Activated T-cell treated with anti-CD3 and anti-CD28 coated beads, Interleukin-2, amount 50 U/mL, for 24 hours (primary cell): ENCODE measurements around the gene RPL9.
"Not testable (repeated sequence)": the region's sequence is repeated elsewhere in the genome, so short reads cannot be mapped to it uniquely, and the experiment has no call there.

Source experiments
- DNase-seq: peaks from one replicate; pipeline ENCODE4 v3.0.0-alpha.2; 2020
- H3K27ac Mint-ChIP-seq: 2 replicates; pipeline ENCODE4 v1.8.0; 2020; ENCODE audit warnings: mild to moderate bottlenecking, mixed read lengths
- H3K27me3 Mint-ChIP-seq: 2 replicates; pipeline ENCODE4 v1.8.0; 2020; ENCODE audit warnings: mixed read lengths
- H3K36me3 Mint-ChIP-seq: 2 replicates; pipeline ENCODE4 v1.8.0; 2020; ENCODE audit warnings: low read depth, mixed read lengths
- H3K4me1 Mint-ChIP-seq: 2 replicates; pipeline ENCODE4 v1.8.0; 2020; ENCODE audit warnings: low read depth, mixed read lengths
- H3K4me3 Mint-ChIP-seq: 2 replicates; pipeline ENCODE4 v1.8.0; 2020; ENCODE audit warnings: mild to moderate bottlenecking, moderate library complexity, mixed read lengths
- H3K9me3 Mint-ChIP-seq: 2 replicates; pipeline ENCODE4 v1.8.0; 2020; ENCODE audit warnings: mixed read lengths

Gene RPL9

GRCh38 chr4:39458505-39459300 is at the start of gene RPL9, which contains the start of gene LIAS:
RPL9 (minus strand) TSS chr4:39458922; CDS start chr4:39458439, 483 bp downstream.
LIAS (plus strand) TSS chr4:39459056; CDS start chr4:39459118, 62 bp downstream.
- peak within 1 kb of the TSS; percentile 100 for H3K27ac Mint-ChIP-seq
- peak; percentile 95 for DNase-seq
- H3K4me1 Mint-ChIP-seq, result peaks cover 48% of the 10 kb centered on the region
- H3K27me3 Mint-ChIP-seq, result no peaks in the 10 kb centered on the region
- peaks cover 88% of the 10 kb centered on the region for H3K36me3 Mint-ChIP-seq
- peak within 1 kb of the TSS; percentile 99 for H3K4me3 Mint-ChIP-seq
- H3K9me3 Mint-ChIP-seq, result no peaks in the 10 kb centered on the region

GRCh38 chr4:39505581-39505980 is 46.9 kb upstream of the RPL9 start:
- Mint-ChIP-seq H3K27ac (no peak overlapping the region), H3K4me1 (no peaks in the 10 kb centered on the region), H3K4me3 (no peak overlapping the region), H3K27me3 (no peaks in the 10 kb centered on the region), H3K9me3 (no peaks in the 10 kb centered on the region), H3K36me3 (peaks cover 86% of the 10 kb centered on the region)
- DNase-seq, result no peak

DNA sequence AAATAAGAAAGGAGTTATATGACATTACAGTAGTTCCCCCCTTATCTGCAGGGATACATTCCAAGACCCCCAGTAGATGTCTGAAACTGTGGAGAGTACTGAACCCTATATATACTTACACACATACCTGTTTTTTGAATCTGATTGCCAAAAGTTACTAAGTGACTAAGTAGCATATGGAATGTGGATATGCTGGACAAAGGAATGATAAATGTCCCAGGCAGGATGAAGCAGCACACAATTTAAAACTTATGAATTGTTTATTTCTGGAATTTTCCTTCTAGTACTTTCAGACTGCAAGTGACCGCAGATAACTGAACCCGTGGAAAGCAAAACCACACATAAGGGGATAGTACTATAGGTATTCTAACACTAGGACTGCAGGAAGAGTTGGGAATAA is 45.8 kb upstream of the RPL9 start:
- Mint-ChIP-seq H3K4me1 (no peaks in the 10 kb centered on the region), H3K4me3 (no peak overlapping the region), H3K9me3 (no peaks in the 10 kb centered on the region), H3K27me3 (no peaks in the 10 kb centered on the region), H3K36me3 (peaks cover 81% of the 10 kb centered on the region), H3K27ac (no peak overlapping the region)
- no peak for DNase-seq

DNA sequence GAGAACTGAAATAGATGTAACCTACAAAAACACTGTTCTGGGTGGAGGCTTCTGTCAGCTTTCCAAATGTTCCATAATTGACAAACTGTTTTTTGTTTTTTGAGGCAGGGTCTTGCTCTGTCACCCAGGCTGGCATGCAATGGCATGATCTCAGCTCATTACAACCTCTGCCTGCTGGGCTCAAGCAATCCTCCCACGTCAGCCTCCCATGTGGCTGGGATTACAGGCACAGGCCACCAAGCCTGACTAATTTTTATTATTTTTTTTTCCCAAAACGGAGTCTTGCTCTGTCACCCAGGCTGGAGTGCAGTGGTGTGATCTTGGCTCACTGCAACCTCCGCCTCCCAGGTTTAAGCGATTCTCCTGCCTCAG is 43.9 kb upstream of the RPL9 start:
- H3K27me3 Mint-ChIP-seq, DNase-seq, H3K9me3 Mint-ChIP-seq, H3K4me1 Mint-ChIP-seq, H3K27ac Mint-ChIP-seq, H3K4me3 Mint-ChIP-seq: not testable (repeated sequence)
- H3K36me3 Mint-ChIP-seq, result peaks cover 75% of the 10 kb centered on the region

GRCh38 chr4:39502019-39502663 is 43.4 kb upstream of the RPL9 start:
- Mint-ChIP-seq H3K9me3 (no peaks in the 10 kb centered on the region), H3K4me1 (no peaks in the 10 kb centered on the region), H3K27me3 (no peaks in the 10 kb centered on the region), H3K27ac (no peak overlapping the region), H3K4me3 (no peak overlapping the region), H3K36me3 (peaks cover 71% of the 10 kb centered on the region)
- DNase-seq, result no peak

DNA sequence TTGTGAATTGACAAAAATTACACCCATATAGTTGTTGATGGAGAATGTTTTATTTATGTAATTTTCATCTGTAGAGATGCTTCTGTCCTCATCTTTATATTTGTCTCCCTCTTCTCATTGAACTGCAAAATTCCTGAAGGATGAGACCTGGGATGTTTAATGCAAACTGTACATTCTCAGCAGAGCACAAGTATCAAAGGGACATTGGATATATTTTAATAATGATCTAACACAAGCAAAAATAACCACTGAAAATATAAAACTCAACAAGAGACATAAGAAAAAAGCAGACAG is 40.0 kb upstream of the RPL9 start:
- H3K9me3 Mint-ChIP-seq, result no peaks in the 10 kb centered on the region
- H3K4me3 Mint-ChIP-seq, result no peak overlapping the region
- no peak for DNase-seq
- no peaks in the 10 kb centered on the region for H3K4me1 Mint-ChIP-seq
- peaks cover 39% of the 10 kb centered on the region for H3K36me3 Mint-ChIP-seq
- H3K27ac Mint-ChIP-seq, result no peak overlapping the region
- H3K27me3 Mint-ChIP-seq, result no peaks in the 10 kb centered on the region

GRCh38 chr4:39497909-39498726 is 39.4 kb upstream of the RPL9 start:
- DNase-seq, result no peak
- Mint-ChIP-seq H3K27me3 (no peaks in the 10 kb centered on the region), H3K4me3 (no peak overlapping the region), H3K9me3 (no peaks in the 10 kb centered on the region), H3K27ac (no peak overlapping the region), H3K36me3 (peaks cover 34% of the 10 kb centered on the region), H3K4me1 (no peaks in the 10 kb centered on the region)

GRCh38 chr4:39495446-39496213 is 36.9 kb upstream of the RPL9 start:
- peaks cover 16% of the 10 kb centered on the region for H3K36me3 Mint-ChIP-seq
- H3K27ac Mint-ChIP-seq, result no peak overlapping the region
- no peak overlapping the region for H3K4me3 Mint-ChIP-seq
- no peaks in the 10 kb centered on the region for H3K27me3 Mint-ChIP-seq
- no peak for DNase-seq
- H3K4me1 Mint-ChIP-seq, result no peaks in the 10 kb centered on the region
- no peaks in the 10 kb centered on the region for H3K9me3 Mint-ChIP-seq

DNA sequence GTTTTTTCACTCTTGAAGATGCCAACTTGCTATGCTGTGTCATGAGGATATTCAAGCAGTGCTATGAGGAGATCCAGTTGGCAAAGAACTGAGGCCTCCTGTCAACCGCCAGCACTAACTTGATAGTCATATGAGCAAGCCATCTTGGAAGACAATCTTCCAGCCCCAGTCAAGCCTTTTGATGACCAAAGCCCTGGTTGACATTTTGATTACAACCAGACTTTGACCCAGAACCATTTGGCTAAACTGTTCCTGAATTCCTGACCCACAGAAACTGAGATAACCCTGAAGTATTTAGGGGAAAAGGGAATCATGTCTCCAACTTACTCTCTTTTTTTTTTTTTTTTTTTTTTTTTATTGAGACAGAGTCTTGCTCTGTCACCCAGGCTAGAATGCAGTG is 35.6 kb upstream of the RPL9 start:
- Mint-ChIP-seq H3K9me3 (no peaks in the 10 kb centered on the region), H3K27ac (no peak overlapping the region), H3K4me3 (no peak overlapping the region), H3K36me3 (peaks cover 12% of the 10 kb centered on the region), H3K4me1 (no peaks in the 10 kb centered on the region), H3K27me3 (no peaks in the 10 kb centered on the region)
- DNase-seq, result no peak

DNA sequence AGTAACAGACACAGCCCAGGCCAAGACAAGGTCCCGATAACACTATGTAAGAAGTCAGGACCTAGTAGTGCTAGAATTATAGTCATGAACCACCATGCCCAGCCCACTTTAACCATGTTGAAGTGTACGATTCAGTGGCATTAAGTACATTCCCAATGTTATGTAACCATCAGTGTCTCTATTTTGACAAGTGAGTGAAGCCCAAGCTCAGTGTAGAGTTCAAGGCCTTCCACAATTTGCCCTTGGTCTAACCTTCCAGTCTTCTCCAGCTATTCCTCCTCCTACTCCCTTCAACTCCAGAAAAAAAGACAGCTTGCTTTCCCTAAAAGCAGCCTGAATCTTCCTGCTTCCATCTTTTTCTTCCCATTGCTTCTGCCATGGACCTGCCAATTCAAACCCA is 31.6 kb upstream of the RPL9 start:
- H3K4me3 Mint-ChIP-seq, result no peak overlapping the region
- DNase-seq, result no peak
- H3K27ac Mint-ChIP-seq, result no peak overlapping the region
- H3K4me1 Mint-ChIP-seq, result no peaks in the 10 kb centered on the region
- no peaks in the 10 kb centered on the region for H3K9me3 Mint-ChIP-seq
- H3K27me3 Mint-ChIP-seq, result no peaks in the 10 kb centered on the region
- no peaks in the 10 kb centered on the region for H3K36me3 Mint-ChIP-seq

DNA sequence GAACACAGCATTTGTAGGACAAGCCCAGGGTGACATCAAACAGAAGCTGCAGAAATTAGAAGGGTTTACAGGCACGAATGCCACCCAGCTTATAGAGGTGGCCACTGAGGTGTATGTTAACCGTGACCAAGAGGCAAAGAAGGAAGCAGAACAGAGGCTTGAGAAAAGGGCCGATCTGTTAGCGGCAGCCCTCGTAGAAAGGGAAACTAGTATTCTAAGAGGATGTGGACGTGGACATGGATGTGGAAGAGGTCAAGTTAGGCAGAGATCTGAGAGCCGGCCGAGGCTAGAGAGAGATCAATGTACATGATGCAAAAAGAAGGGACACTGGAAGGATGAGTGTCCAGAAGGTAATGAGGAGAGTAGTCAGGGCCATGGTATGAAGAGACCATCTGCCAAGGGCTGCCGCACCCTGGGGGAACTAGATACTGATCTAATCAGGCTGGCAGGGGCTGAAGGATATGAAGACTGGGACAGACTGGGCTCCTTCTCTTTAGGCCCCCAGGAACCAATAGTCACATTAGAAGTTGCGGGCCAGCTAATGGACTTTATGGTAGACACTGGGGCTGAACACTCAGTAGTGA is 27.6 kb upstream of the RPL9 start:
- no peak for DNase-seq
- Mint-ChIP-seq H3K4me1 (no peaks in the 10 kb centered on the region), H3K9me3 (peaks cover 7% of the 10 kb centered on the region), H3K36me3 (no peaks in the 10 kb centered on the region), H3K4me3 (no peak overlapping the region), H3K27me3 (no peaks in the 10 kb centered on the region), H3K27ac (no peak overlapping the region)

DNA sequence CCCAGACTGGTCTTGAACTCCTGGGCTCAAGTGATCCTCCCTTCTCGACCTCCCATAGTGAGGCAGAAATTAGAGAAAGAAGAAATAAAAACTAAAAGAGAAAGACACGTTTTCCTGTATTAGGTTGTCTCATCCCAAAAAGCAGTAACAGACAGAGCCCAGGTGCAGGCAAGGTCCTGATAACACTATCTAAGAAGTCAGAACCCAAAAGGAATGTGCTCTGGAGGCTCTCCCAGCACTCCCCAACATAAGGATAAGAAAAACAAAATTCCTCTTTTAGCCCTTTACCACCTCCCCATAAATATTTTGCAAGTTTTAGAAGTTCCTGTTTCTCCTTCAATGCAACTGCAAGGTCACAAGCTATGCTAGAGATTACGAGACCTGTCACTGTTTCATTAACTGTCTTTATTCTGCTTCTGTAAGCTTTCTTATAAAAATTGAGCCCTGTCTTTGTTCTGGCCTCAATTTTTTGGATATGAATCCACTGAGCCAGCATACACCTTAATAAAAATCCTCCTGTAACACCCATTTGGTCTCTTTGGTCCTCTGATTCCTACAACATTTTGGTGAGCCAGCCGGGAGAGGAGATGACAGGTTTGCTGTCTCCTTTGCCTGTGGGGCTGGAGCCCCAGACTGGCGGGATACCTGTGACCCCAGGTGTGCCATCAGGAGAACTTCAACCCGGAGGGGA is 26.0 kb upstream of the RPL9 start:
- Mint-ChIP-seq H3K36me3 (no peaks in the 10 kb centered on the region), H3K9me3 (peaks cover 7% of the 10 kb centered on the region), H3K27ac (no peak overlapping the region), H3K27me3 (no peaks in the 10 kb centered on the region), H3K4me3 (no peak overlapping the region), H3K4me1 (no peaks in the 10 kb centered on the region)
- DNase-seq, result no peak

GRCh38 chr4:39480902-39481695 is 22.4 kb upstream of the RPL9 start:
- no peak for DNase-seq
- Mint-ChIP-seq H3K4me1 (no peaks in the 10 kb centered on the region), H3K27ac (no peak overlapping the region), H3K27me3 (no peaks in the 10 kb centered on the region), H3K4me3 (no peak overlapping the region), H3K9me3 (peaks cover 7% of the 10 kb centered on the region), H3K36me3 (peaks cover 22% of the 10 kb centered on the region)
